SK-N-MC (cell line): ENCODE measurements around the gene CACNG1.

Source experiments
- EZH2 ChIP-seq: fragments of 200-600 bp; sonication (generic); IDR thresholded peaks from one replicate; pipeline ENCODE4 v1.6.1; 2017; ENCODE audit warnings: antibody characterized with exemption
- POLR2AphosphoS5 ChIP-seq: IDR thresholded peaks from 2 replicates; pipeline ENCODE4 v1.6.1; 2012; ENCODE audit warnings: mild to moderate bottlenecking, low read depth, low read length, borderline replicate concordance

DNA sequence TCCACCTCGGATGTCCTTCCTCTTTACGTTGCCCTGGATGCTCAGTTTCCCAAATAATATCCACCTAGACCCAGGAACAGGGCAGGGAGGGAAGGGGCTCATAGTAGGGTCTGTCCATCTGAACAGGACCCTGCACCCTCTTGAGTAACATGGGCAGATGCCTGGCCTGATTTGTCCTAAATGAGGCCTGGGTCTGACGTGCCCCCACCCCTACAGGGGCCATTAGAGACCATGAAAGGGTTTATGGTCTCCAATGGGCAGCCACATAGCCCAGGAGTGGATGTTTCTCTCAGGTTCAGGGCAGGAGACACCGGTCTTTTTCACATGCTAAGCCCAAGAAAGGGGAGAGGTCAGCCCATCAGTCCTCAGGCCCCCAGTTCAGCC, 6.8 kb downstream of the CACNG1 start:
- TF ChIP-seq POLR2AphosphoS5 = no peak
- TF ChIP-seq EZH2 = no peak
